Measurements from ENCODE around the gene HIGD1C. TPM values are rescaled to one million over a fixed set of nuclear protein-coding genes. Genes with fewer than 3 reads are reported as not detected.

HIGD1C gene
- total RNA-seq, 1 donor from 2014 or later: not detected

DNA sequence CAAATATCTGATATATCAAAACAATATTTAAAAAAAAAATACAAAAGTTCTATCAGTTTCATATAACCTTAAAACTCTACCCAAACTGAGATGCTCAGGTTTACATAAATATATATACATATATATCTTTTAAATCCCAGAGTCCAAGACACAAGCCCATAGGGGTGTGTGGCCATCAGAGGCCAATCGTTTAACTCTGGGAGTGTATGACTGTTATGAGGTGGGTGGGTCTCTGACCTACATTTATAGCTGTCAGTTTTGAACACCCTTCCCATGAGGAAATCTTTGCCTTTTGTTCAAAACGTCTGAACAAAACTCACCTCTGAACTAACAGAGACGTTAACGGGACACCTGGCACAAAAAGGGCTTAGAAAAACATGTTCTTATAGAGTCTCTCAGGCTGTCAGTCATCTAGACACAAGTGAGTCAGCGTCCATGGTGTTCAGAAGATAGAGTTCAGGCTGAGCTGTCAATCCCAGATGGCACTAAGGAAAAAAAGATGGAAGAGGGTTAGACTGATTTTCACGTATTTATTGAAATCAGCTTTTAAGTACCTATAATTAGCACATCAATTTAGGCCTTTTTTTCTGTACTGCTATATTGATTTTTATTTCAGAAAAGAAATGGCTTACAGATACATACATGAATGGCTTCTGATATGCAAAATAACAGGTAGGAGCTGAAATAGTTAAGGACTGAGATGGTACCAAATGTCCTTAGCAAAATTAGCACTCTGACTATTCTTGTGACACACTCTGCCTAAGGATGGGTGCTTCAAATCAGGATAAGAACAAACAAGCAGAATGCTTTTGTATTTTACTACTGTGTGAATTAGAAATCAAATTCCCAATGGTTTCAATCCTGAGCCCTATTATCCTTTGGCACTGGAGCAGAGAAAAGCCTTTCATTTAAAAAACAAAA lies 29.2 kb downstream of the HIGD1C start:
- Mint-ChIP-seq H3K27ac (ENCODE audit: unreplicated experiment) (no peak overlapping the region), H3K36me3 (ENCODE audit: unreplicated experiment) (peaks cover 3% of the 10 kb centered on the region), H3K4me1 (ENCODE audit: unreplicated experiment) (peaks cover 22% of the 10 kb centered on the region), H3K27me3 (ENCODE audit: unreplicated experiment) (no peaks in the 10 kb centered on the region), H3K4me3 (ENCODE audit: unreplicated experiment) (no peak overlapping the region), H3K9me3 (ENCODE audit: unreplicated experiment) (no peaks in the 10 kb centered on the region)
- TF ChIP-seq, protein P1, sequence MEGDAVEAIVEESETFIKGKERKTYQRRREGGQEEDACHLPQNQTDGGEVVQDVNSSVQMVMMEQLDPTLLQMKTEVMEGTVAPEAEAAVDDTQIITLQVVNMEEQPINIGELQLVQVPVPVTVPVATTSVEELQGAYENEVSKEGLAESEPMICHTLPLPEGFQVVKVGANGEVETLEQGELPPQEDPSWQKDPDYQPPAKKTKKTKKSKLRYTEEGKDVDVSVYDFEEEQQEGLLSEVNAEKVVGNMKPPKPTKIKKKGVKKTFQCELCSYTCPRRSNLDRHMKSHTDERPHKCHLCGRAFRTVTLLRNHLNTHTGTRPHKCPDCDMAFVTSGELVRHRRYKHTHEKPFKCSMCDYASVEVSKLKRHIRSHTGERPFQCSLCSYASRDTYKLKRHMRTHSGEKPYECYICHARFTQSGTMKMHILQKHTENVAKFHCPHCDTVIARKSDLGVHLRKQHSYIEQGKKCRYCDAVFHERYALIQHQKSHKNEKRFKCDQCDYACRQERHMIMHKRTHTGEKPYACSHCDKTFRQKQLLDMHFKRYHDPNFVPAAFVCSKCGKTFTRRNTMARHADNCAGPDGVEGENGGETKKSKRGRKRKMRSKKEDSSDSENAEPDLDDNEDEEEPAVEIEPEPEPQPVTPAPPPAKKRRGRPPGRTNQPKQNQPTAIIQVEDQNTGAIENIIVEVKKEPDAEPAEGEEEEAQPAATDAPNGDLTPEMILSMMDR (IDR thresholded peaks at IDR 0.05): no peak
- peak; percentile 13 for DNase-seq (ENCODE audit: extremely low spot score, unreplicated experiment)

DNA sequence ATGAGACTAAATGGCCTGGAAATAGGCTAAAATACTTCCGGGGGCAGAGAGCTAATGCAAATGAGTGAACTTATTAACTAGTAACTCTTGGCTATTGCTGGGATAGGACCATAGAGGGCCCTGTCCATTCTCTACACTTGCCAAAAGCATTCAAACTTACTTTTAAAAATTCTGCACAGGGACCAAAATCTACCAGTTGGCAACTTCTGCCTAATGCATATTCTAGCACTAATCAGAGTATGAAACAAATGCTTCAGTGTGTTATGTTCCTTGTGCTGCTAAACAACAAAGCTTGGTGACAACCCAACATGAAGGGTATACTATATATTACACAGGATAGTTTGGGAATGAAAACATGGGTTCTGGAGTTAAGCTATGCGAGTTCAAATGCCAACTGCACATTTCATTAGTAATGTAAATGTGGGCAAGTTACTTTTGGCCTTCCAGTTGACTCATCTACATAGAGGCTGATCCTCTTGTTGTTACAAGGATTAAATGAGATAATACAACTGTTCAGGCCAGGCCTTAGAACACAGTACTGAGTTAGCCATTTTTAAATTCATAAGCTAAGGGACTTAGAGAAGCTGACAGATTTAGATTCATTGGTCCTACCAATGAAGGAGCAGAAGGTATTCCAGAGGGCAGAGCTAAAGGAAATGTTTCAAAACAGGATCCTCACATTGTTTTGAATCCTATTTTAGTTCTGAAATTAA lies 32.4 kb downstream of the HIGD1C start:
- Mint-ChIP-seq H3K4me1 (ENCODE audit: unreplicated experiment) (peaks cover 26% of the 10 kb centered on the region), H3K9me3 (ENCODE audit: unreplicated experiment) (no peaks in the 10 kb centered on the region), H3K27ac (ENCODE audit: unreplicated experiment) (peak overlapping the region; percentile 90), H3K36me3 (ENCODE audit: unreplicated experiment) (peaks cover 6% of the 10 kb centered on the region), H3K4me3 (ENCODE audit: unreplicated experiment) (peak overlapping the region; percentile 35), H3K27me3 (ENCODE audit: unreplicated experiment) (no peaks in the 10 kb centered on the region)
- no peak for DNase-seq (ENCODE audit: extremely low spot score, unreplicated experiment)
- TF ChIP-seq, protein P1 (IDR thresholded peaks at IDR 0.05): no peak

DNA sequence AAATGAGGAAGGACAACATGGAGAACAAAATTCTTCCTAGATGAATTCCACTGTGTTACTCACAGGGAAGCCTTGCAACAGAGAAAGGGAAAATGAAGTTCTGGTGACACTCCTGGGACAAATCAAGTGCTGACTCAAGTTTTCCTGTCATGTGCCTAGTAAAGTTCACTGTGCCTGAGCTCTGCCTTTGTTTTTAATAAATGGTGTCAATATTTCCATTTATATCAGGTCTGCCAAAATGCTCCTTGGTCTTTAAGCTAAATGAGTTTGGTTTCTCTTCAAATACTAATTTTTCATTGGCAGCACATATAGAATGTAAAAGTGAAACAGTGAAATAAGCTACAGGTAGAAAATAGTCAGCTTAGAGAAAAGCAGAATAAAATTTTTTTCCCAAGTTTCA lies 33.0 kb downstream of the HIGD1C start:
- Mint-ChIP-seq H3K36me3 (ENCODE audit: unreplicated experiment) (peaks cover 9% of the 10 kb centered on the region), H3K4me3 (ENCODE audit: unreplicated experiment) (peak overlapping the region; percentile 35), H3K9me3 (ENCODE audit: unreplicated experiment) (no peaks in the 10 kb centered on the region), H3K4me1 (ENCODE audit: unreplicated experiment) (peaks cover 26% of the 10 kb centered on the region), H3K27ac (ENCODE audit: unreplicated experiment) (peak overlapping the region; percentile 90), H3K27me3 (ENCODE audit: unreplicated experiment) (no peaks in the 10 kb centered on the region)
- TF ChIP-seq, protein P1 (IDR thresholded peaks at IDR 0.05): no peak
- DNase-seq (ENCODE audit: extremely low spot score, unreplicated experiment): peak; percentile 13

DNA sequence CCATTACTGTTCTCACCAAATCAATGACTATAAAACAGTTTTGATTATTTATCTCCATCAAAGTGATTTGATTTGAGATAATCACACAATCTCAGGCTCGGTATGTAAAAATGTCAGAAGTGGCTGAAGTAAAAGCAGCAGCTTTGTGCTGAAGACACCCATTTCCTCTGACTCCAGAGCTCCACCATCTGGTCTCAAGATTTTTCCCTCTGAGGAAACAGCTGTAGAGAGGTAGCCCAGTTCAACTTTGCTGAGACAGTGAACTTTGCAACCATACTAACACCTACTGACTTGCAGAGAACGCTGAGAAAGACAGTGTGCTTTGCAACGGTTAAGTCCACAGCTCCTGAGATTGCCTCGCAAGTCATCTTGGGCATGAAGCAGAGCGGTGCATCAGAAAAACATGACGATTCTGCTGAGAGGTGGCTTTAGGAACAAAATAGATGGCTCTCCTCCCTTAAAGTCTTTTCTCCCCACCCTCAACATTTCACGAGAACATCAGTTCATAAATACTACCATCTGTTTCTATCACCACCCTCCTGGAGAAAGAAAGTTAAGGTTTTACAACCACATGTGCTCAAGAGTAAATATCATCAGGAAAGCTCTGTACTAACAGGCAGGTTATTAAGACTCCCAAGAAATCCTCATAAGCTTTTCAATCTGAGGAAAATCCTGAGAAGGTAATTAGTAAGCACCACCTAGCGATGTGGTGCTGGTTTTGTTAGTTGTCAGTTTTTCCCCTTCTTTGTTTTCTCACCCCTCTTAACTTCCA lies 34.8 kb downstream of the HIGD1C start:
- H3K9me3 Mint-ChIP-seq (ENCODE audit: unreplicated experiment): no peaks in the 10 kb centered on the region
- TF ChIP-seq, protein P1 (IDR thresholded peaks at IDR 0.05): peak; percentile 78
- H3K36me3 Mint-ChIP-seq (ENCODE audit: unreplicated experiment): peaks cover 23% of the 10 kb centered on the region
- peaks cover 26% of the 10 kb centered on the region for H3K4me1 Mint-ChIP-seq (ENCODE audit: unreplicated experiment)
- H3K27ac Mint-ChIP-seq (ENCODE audit: unreplicated experiment): peak overlapping the region; percentile 90
- no peaks in the 10 kb centered on the region for H3K27me3 Mint-ChIP-seq (ENCODE audit: unreplicated experiment)
- peak; percentile 46 for DNase-seq (ENCODE audit: extremely low spot score, unreplicated experiment)
- H3K4me3 Mint-ChIP-seq (ENCODE audit: unreplicated experiment): no peak overlapping the region
